Measurements from ENCODE around the gene AKAIN1. TPM values are rescaled to one million over a fixed set of nuclear protein-coding genes. Genes with fewer than 3 reads are reported as not detected.

Gene AKAIN1
- total RNA-seq (not detected), polyA plus RNA-seq (ENCODE audit: insufficient read depth, low read depth, low replicate concordance) (not detected)
- long read RNA-seq, donor 1 = 0 reads
- long read RNA-seq, donor 2 = 0 reads

- intact Hi-C loops (cut with DNase I; ENCODE audit: low total_unique reads) = no loop called here
- Histone ChIP-seq H3K27ac (no peak within 1 kb of the TSS), H3K4me1 (no peaks in the 10 kb centered on the region), H3K9me3 (no peaks in the 10 kb centered on the region), H3K27me3 (no peaks in the 10 kb centered on the region), H3K36me3 (ENCODE audit: low read depth, missing control alignments) (no peaks in the 10 kb centered on the region), H3K4me3 (peak within 1 kb of the TSS; percentile 4 to 41)
- TF ChIP-seq POLR2A (IDR thresholded peaks at IDR 0.05) (no peak), CTCF (IDR thresholded peaks at IDR 0.05) (no peak)
- 0 to 2% methylated on average over 31 to 37 of the region's 37 CpGs for WGBS, 2 donors
- DNase-seq = peak; percentile 64
Observed at GRCh38 chr18:5197032-5197434, at the start of gene AKAIN1. AKAIN1 (minus strand) TSS chr18:5197257; CDS start chr18:5197053, 204 bp downstream.

GRCh38 chr18:5244941-5245340 is 47.9 kb upstream of the AKAIN1 start:
- TF ChIP-seq POLR2A (IDR thresholded peaks at IDR 0.05) = no peak
- TF ChIP-seq CTCF (IDR thresholded peaks at IDR 0.05) = no peak
- no peak overlapping the region for H3K4me3 ChIP-seq
- H3K36me3 ChIP-seq (ENCODE audit: low read depth, missing control alignments) = no peaks in the 10 kb centered on the region
- no peaks in the 10 kb centered on the region for H3K9me3 ChIP-seq
- H3K27ac ChIP-seq = no peak overlapping the region
- no peaks in the 10 kb centered on the region for H3K4me1 ChIP-seq
- no peaks in the 10 kb centered on the region for H3K27me3 ChIP-seq
- no peak for DNase-seq
- intact Hi-C loops (cut with DNase I; ENCODE audit: low total_unique reads) = no loop called here

- H3K27ac ChIP-seq = no peak overlapping the region
Observed at GRCh38 chr18:5239447-5239846, 42.4 kb upstream of the AKAIN1 start.

GRCh38 chr18:5238371-5238976 is 41.4 kb upstream of the AKAIN1 start:
- Histone ChIP-seq H3K27ac (peak overlapping the region; percentile 98 to 99), H3K36me3 (ENCODE audit: low read depth, missing control alignments) (no peaks in the 10 kb centered on the region), H3K4me1 (peaks cover 10% of the 10 kb centered on the region), H3K27me3 (no peaks in the 10 kb centered on the region), H3K4me3 (peak overlapping the region; percentile 83 to 93), H3K9me3 (no peaks in the 10 kb centered on the region)
- intact Hi-C loops (cut with DNase I; ENCODE audit: low total_unique reads) = no loop called here
- TF ChIP-seq POLR2A (IDR thresholded peaks at IDR 0.05) = no peak
- TF ChIP-seq CTCF (IDR thresholded peaks at IDR 0.05) = no peak
- DNase-seq = peak; percentile 39
- WGBS, 2 donors = 1% methylated on average over 10 to 39 of the region's 39 CpGs

More at GRCh38 chr18:5239447-5239846, 42.4 kb upstream of the AKAIN1 start:
- no peak for DNase-seq
- no peaks in the 10 kb centered on the region for H3K27me3 ChIP-seq
- 38 to 53% methylated on average over 4 of the region's 4 CpGs for WGBS, 2 donors
- intact Hi-C loops (cut with DNase I; ENCODE audit: low total_unique reads) = no loop called here
- no peaks in the 10 kb centered on the region for H3K36me3 ChIP-seq (ENCODE audit: low read depth, missing control alignments)
- peaks cover 10% of the 10 kb centered on the region for H3K4me1 ChIP-seq
- H3K4me3 ChIP-seq = no peak overlapping the region
- no peaks in the 10 kb centered on the region for H3K9me3 ChIP-seq
- TF ChIP-seq CTCF (IDR thresholded peaks at IDR 0.05) (no peak), POLR2A (IDR thresholded peaks at IDR 0.05) (no peak)

Measured in testis (tissue), 5 donors.